Progenitor cell of endocrine pancreas (in vitro differentiated cells): ENCODE measurements around the gene PDZD2. TPM values are rescaled to one million over a fixed set of nuclear protein-coding genes. Genes with fewer than 3 reads are reported as not detected.

ENCODE experiments used
- DNase-seq: peaks from one replicate; pipeline ENCODE4 v3.0.0; 2021; ENCODE audit warnings: low spot score; ENCODE audit not compliant: unreplicated experiment
- H3K27ac Mint-ChIP-seq: 2 replicates; pipeline ENCODE4 v1.8.0; 2021; ENCODE audit warnings: mild to moderate bottlenecking, moderate library complexity, mixed read lengths
- H3K27me3 Mint-ChIP-seq: 2 replicates; pipeline ENCODE4 v1.8.0; 2021; ENCODE audit warnings: mixed read lengths
- H3K36me3 Mint-ChIP-seq: 2 replicates; pipeline ENCODE4 v1.8.0; 2022; ENCODE audit warnings: mixed read lengths; ENCODE audit not compliant: insufficient read depth
- H3K4me1 Mint-ChIP-seq: 2 replicates; pipeline ENCODE4 v1.8.0; 2021; ENCODE audit warnings: low read depth, mixed read lengths
- H3K4me3 Mint-ChIP-seq: 2 replicates; pipeline ENCODE4 v1.8.0; 2021; ENCODE audit warnings: low read depth, mild to moderate bottlenecking, moderate library complexity, mixed read lengths
- H3K9me3 Mint-ChIP-seq: 2 replicates; pipeline ENCODE4 v1.8.0; 2021; ENCODE audit warnings: low read depth, mixed read lengths
- CTCF ChIP-seq: fragments of 200-600 bp; sonication (generic); IDR thresholded peaks from one replicate; pipeline ENCODE4 v1.5.0; 2021; ENCODE audit warnings: antibody characterized with exemption, mild to moderate bottlenecking; ENCODE audit not compliant: unreplicated experiment
- total RNA-seq: library from RNA; stranded (reverse); gene quantifications from 2 replicates; pipeline ENCODE4 v1.2.1, GENCODE V29; 2021

PDZD2 gene
- total RNA-seq, 1 donor from 2014 or later, result 3.1 TPM

- Mint-ChIP-seq H3K27me3 (no peaks in the 10 kb centered on the region), H3K9me3 (no peaks in the 10 kb centered on the region), H3K36me3 (no peaks in the 10 kb centered on the region), H3K4me1 (no peaks in the 10 kb centered on the region), H3K27ac (no peak overlapping the region), H3K4me3 (no peak overlapping the region)
- no peak for TF ChIP-seq CTCF
- no peak for DNase-seq
These were observed 356.1 kb downstream of the PDZD2 start for GRCh38 chr5:31995006-31995405.

GRCh38 chr5:31995714-31996113 is 356.8 kb downstream of the PDZD2 start:
- Mint-ChIP-seq H3K4me3 (no peak overlapping the region), H3K4me1 (no peaks in the 10 kb centered on the region), H3K9me3 (no peaks in the 10 kb centered on the region), H3K36me3 (no peaks in the 10 kb centered on the region), H3K27ac (no peak overlapping the region), H3K27me3 (no peaks in the 10 kb centered on the region)
- DNase-seq, result no peak
- TF ChIP-seq CTCF, result no peak

GRCh38 chr5:31996909-31997308 is 358.0 kb downstream of the PDZD2 start:
- TF ChIP-seq CTCF, result no peak
- Mint-ChIP-seq H3K27me3 (no peaks in the 10 kb centered on the region), H3K36me3 (no peaks in the 10 kb centered on the region), H3K9me3 (no peaks in the 10 kb centered on the region), H3K27ac (no peak overlapping the region), H3K4me3 (no peak overlapping the region), H3K4me1 (no peaks in the 10 kb centered on the region)
- no peak for DNase-seq

- no peak overlapping the region for H3K4me3 Mint-ChIP-seq
- H3K4me1 Mint-ChIP-seq, result peaks cover 2% of the 10 kb centered on the region
- no peak for DNase-seq
- H3K27ac Mint-ChIP-seq, result no peak overlapping the region
- H3K36me3 Mint-ChIP-seq, result no peaks in the 10 kb centered on the region
- no peaks in the 10 kb centered on the region for H3K9me3 Mint-ChIP-seq
- TF ChIP-seq CTCF, result no peak
- no peaks in the 10 kb centered on the region for H3K27me3 Mint-ChIP-seq
These were observed 360.5 kb downstream of the PDZD2 start for GRCh38 chr5:31999470-31999869.

DNA sequence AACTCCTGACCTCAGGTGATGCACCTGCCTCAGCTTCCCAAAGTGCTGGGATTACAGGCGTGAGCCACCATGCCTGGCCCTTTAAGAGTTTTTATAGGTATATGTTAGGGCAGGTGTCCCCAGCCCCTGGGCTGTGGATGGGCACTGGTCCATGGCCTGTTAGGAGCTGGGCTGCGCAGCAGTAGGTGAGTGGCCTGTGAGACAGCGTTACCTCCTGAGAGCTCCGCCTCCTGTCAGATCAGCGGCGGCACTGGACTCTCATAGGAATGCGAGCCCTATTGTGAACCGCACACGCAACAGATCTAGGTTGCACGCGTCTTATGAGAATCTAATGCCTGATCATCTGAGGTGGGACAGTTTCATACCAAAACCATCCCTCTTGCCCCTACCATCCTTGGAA is 361.8 kb downstream of the PDZD2 start:
- no peak overlapping the region for H3K4me3 Mint-ChIP-seq
- no peaks in the 10 kb centered on the region for H3K36me3 Mint-ChIP-seq
- TF ChIP-seq CTCF, result no peak
- DNase-seq, result no peak
- H3K27me3 Mint-ChIP-seq, result no peaks in the 10 kb centered on the region
- H3K27ac Mint-ChIP-seq, result no peak overlapping the region
- H3K4me1 Mint-ChIP-seq, result peaks cover 6% of the 10 kb centered on the region
- no peaks in the 10 kb centered on the region for H3K9me3 Mint-ChIP-seq
